RWPE2 (cell line): ENCODE measurements around the gene REM2.

Experiments
- ATAC-seq: fragments of 200-7000 bp; cut with Tn5 transposase; 3 replicates; pipeline ENCODE4 v1.9.1; 2021; ENCODE audit warnings: low read depth
- DNase-seq: peaks from one replicate; pipeline ENCODE4 v3.0.0-alpha.2; 2020; ENCODE audit warnings: low spot score
- H3K27ac ChIP-seq: fragments of 450-650 bp; 2 replicates; pipeline ENCODE4 v1.5.1; 2017; ENCODE audit warnings: mild to moderate bottlenecking; ENCODE audit not compliant: poor library complexity, severe bottlenecking
- H3K27me3 ChIP-seq: fragments of 250-450 bp; sonication (Bioruptor Pico); 2 replicates; pipeline ENCODE4 v1.5.1; 2021; ENCODE audit warnings: mild to moderate bottlenecking, moderate library complexity; ENCODE audit not compliant: insufficient read depth, poor library complexity, severe bottlenecking
- H3K36me3 ChIP-seq: fragments of 250-450 bp; sonication (Bioruptor Pico); 2 replicates; pipeline ENCODE4 v1.5.1; 2020; ENCODE audit warnings: low read depth, mild to moderate bottlenecking, moderate library complexity
- H3K4me1 ChIP-seq: fragments of 250-450 bp; sonication (Bioruptor Pico); 2 replicates; pipeline ENCODE4 v1.5.1; 2021; ENCODE audit warnings: mild to moderate bottlenecking, moderate library complexity; ENCODE audit not compliant: insufficient read depth, poor library complexity, severe bottlenecking
- H3K4me3 ChIP-seq: fragments of 250-450 bp; sonication (Bioruptor Pico); 2 replicates; pipeline ENCODE4 v1.5.1; 2021; ENCODE audit warnings: mild to moderate bottlenecking, moderate library complexity; ENCODE audit not compliant: severe bottlenecking
- H3K9me3 ChIP-seq: fragments of 250-450 bp; sonication (Bioruptor Pico); 2 replicates; pipeline ENCODE4 v1.5.1; 2021; ENCODE audit warnings: mild to moderate bottlenecking, moderate library complexity; ENCODE audit not compliant: severe bottlenecking
- TF ChIP-seq, protein P1 (sequence below): fragments of 450-650 bp; IDR thresholded peaks from one replicate; pipeline ENCODE4 v1.5.1; 2017; ENCODE audit warnings: mild to moderate bottlenecking, moderate library complexity; ENCODE audit not compliant: poor library complexity, severe bottlenecking

REM2 gene, protein sequence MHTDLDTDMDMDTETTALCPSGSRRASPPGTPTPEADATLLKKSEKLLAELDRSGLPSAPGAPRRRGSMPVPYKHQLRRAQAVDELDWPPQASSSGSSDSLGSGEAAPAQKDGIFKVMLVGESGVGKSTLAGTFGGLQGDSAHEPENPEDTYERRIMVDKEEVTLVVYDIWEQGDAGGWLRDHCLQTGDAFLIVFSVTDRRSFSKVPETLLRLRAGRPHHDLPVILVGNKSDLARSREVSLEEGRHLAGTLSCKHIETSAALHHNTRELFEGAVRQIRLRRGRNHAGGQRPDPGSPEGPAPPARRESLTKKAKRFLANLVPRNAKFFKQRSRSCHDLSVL

GRCh38 chr14:22883173-22883976 is at the start of gene REM2:
Gene REM2, plus strand, starts transcription at chr14:22883222. Its CDS starts 66 bp downstream, at chr14:22883288.
- peaks cover 7% of the 10 kb centered on the region for H3K4me1 ChIP-seq
- H3K4me3 ChIP-seq: no peak within 1 kb of the TSS
- H3K9me3 ChIP-seq: no peaks in the 10 kb centered on the region
- H3K27ac ChIP-seq: no peak within 1 kb of the TSS
- DNase-seq: no peak
- TF ChIP-seq, protein P1, sequence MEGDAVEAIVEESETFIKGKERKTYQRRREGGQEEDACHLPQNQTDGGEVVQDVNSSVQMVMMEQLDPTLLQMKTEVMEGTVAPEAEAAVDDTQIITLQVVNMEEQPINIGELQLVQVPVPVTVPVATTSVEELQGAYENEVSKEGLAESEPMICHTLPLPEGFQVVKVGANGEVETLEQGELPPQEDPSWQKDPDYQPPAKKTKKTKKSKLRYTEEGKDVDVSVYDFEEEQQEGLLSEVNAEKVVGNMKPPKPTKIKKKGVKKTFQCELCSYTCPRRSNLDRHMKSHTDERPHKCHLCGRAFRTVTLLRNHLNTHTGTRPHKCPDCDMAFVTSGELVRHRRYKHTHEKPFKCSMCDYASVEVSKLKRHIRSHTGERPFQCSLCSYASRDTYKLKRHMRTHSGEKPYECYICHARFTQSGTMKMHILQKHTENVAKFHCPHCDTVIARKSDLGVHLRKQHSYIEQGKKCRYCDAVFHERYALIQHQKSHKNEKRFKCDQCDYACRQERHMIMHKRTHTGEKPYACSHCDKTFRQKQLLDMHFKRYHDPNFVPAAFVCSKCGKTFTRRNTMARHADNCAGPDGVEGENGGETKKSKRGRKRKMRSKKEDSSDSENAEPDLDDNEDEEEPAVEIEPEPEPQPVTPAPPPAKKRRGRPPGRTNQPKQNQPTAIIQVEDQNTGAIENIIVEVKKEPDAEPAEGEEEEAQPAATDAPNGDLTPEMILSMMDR: no peak
- no peaks in the 10 kb centered on the region for H3K27me3 ChIP-seq
- ATAC-seq: no peak
- peaks cover 1% of the 10 kb centered on the region; the same call in 1 of the 2 replicates for H3K36me3 ChIP-seq

DNA sequence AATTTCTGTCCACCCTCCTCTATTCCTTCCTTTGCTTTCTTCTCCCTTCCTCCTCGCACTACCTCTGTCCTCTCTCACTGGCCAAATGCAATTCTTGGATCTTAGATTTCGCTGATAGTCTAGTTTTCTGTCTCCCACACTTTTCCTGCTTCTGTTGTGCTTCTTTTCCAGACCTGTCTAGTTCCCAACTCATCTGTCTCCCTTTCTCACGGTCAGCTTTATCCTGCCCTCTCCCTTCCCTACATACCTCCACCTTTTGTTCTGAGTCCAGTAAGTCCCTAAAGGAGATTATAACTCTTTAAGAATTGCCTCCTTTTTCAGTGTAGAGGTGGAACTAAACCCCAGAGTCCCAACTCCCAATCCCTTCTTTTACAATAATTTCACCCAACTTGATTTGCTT is 47.5 kb upstream of the REM2 start:
- peak overlapping the region; percentile 98 for H3K27ac ChIP-seq
- TF ChIP-seq, protein P1: no peak
- H3K9me3 ChIP-seq: no peaks in the 10 kb centered on the region
- H3K4me1 ChIP-seq: peaks cover 26% of the 10 kb centered on the region
- peaks cover 71% of the 10 kb centered on the region for H3K36me3 ChIP-seq
- DNase-seq (no peak), ATAC-seq (no peak)
- no peak overlapping the region for H3K4me3 ChIP-seq
- H3K27me3 ChIP-seq: no peaks in the 10 kb centered on the region

GRCh38 chr14:22836301-22837113 is 46.5 kb upstream of the REM2 start, which contains the start of gene MMP14:
Gene MMP14, plus strand, starts transcription at chr14:22836585. Its CDS starts 233 bp downstream, at chr14:22836818.
- peak within 1 kb of the TSS; percentile 93 for H3K4me3 ChIP-seq
- TF ChIP-seq, protein P1: peak; percentile 64
- H3K4me1 ChIP-seq: peaks cover 23% of the 10 kb centered on the region
- H3K36me3 ChIP-seq: peaks cover 77% of the 10 kb centered on the region
- H3K9me3 ChIP-seq: no peaks in the 10 kb centered on the region
- DNase-seq: peak; percentile 80
- peak; percentile 44 for ATAC-seq
- no peaks in the 10 kb centered on the region for H3K27me3 ChIP-seq
- H3K27ac ChIP-seq: peak within 1 kb of the TSS; percentile 98

- Histone ChIP-seq H3K4me1 (peaks cover 23% of the 10 kb centered on the region), H3K9me3 (no peaks in the 10 kb centered on the region), H3K27me3 (no peaks in the 10 kb centered on the region), H3K27ac (peak overlapping the region; percentile 98), H3K4me3 (peak overlapping the region; percentile 93), H3K36me3 (peaks cover 77% of the 10 kb centered on the region)
- TF ChIP-seq, protein P1: no peak
- 0 out of 3 replicates have a peak, but pooled peaks have one; percentile 3 for ATAC-seq
- no peak for DNase-seq
Measured at GRCh38 chr14:22837114-22837749, 45.8 kb upstream of the REM2 start.
